HG03342 (cell line): ENCODE measurements around the gene SIGLEC15.

Experiments used
- ATAC-seq: cut with Tn5 transposase; IDR thresholded peaks from one replicate; pipeline ENCODE4 v1.9.1; 2021; ENCODE audit warnings: mild to moderate bottlenecking, moderate library complexity; ENCODE audit not compliant: unreplicated experiment

SIGLEC15 gene

GRCh38 chr18:45874491-45875184 lies 49.2 kb downstream of the SIGLEC15 start:
- ATAC-seq: peak; percentile 91

- ATAC-seq: no peak
These were observed 50.7 kb downstream of the SIGLEC15 start for GRCh38 chr18:45876161-45876560.

- no peak for ATAC-seq
These were observed 51.9 kb downstream of the SIGLEC15 start for GRCh38 chr18:45877403-45877802.

- ATAC-seq: peak; percentile 84
These were observed 54.5 kb downstream of the SIGLEC15 start for GRCh38 chr18:45879681-45880655.

- no peak for ATAC-seq
These were observed 55.5 kb downstream of the SIGLEC15 start for GRCh38 chr18:45880876-45881558.

- ATAC-seq: no peak
These were observed 62.1 kb downstream of the SIGLEC15 start for GRCh38 chr18:45887585-45887984.

- no peak for ATAC-seq
These were observed 64.1 kb downstream of the SIGLEC15 start for GRCh38 chr18:45889419-45890064.

GRCh38 chr18:45890606-45891005 lies 65.1 kb downstream of the SIGLEC15 start:
- no peak for ATAC-seq

- ATAC-seq: no peak
These were observed 66.3 kb downstream of the SIGLEC15 start for GRCh38 chr18:45891806-45892205.
